ENCODE data around the gene MCOLN2.
"Not testable (repeated sequence)": the region's sequence is repeated elsewhere in the genome, so short reads cannot be mapped to it uniquely, and the experiment has no call there.

The MCOLN2 gene

GRCh38 chr1:84907095-84907827, 89.7 kb downstream of the MCOLN2 start:
- no peak for DNase-seq (ENCODE audit: low read depth)
- TF ChIP-seq CTCF (IDR thresholded peaks at IDR 0.05; ENCODE audit: insufficient read depth, low read depth, low read length, missing control alignments) = no peak
- no peak overlapping the region for H3K4me3 ChIP-seq (ENCODE audit: low read depth, low read length)

GRCh38 chr1:84902727-84903126, 94.2 kb downstream of the MCOLN2 start:
- not testable (repeated sequence) for H3K4me3 ChIP-seq (ENCODE audit: low read depth, low read length); DNase-seq (ENCODE audit: low read depth)

DNA sequence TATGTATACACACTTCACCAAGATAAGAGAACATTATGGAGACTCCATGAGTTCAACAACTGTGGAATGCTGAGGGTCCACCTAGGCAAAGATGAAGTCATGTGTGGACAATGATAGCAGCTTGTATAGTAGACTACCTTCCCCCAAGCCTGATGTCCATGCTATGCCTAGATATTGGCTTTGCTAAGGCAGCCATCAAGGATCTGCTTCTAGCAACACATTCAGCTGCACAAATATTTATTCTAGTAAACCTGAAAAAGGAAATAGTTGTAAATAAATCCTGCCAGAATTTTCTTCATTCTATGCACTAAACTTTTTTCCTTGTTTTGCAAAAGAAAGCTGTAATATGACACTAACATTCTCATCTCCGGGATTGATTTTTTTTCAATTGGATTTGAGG, 96.9 kb downstream of the MCOLN2 start:
- no peak for TF ChIP-seq CTCF (IDR thresholded peaks at IDR 0.05; ENCODE audit: insufficient read depth, low read depth, low read length, missing control alignments)
- no peak overlapping the region for H3K4me3 ChIP-seq (ENCODE audit: low read depth, low read length)
- DNase-seq (ENCODE audit: low read depth) = no peak

- TF ChIP-seq CTCF (IDR thresholded peaks at IDR 0.05; ENCODE audit: insufficient read depth, low read depth, low read length, missing control alignments) = no peak
- DNase-seq (ENCODE audit: low read depth) = no peak
- no peak overlapping the region for H3K4me3 ChIP-seq (ENCODE audit: low read depth, low read length)
Measured at GRCh38 chr1:84896279-84896678, 100.6 kb downstream of the MCOLN2 start.

GRCh38 chr1:84892705-84893618, 104.0 kb downstream of the MCOLN2 start, which contains the start of gene LPAR3:
LPAR3 (minus strand) TSS chr1:84893206; CDS start chr1:84866120, 27,086 bp downstream.
- DNase-seq (ENCODE audit: low read depth) = no peak
- no peak within 1 kb of the TSS for H3K4me3 ChIP-seq (ENCODE audit: low read depth, low read length)
- TF ChIP-seq CTCF (IDR thresholded peaks at IDR 0.05; ENCODE audit: insufficient read depth, low read depth, low read length, missing control alignments) = no peak

DNA sequence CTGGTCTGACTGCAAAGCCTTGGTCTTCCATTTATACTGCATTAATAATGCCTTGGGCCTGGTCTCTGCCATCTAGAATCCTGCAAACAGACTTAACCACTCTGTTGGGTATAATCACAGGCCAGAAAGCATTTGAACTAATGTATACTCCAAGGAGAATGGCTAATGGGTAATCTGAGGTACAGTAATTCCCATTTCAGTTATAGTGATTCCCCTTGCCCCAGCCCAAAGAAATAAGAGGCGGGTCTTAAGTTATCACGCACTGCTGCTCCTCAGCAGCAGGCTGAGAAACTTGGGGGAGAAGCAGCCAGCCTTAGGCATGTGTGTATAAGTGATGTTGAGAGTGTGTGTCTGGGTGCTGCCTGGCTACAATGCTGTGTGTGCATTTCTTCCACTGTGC, 106.3 kb downstream of the MCOLN2 start:
- no peak overlapping the region for H3K4me3 ChIP-seq (ENCODE audit: low read depth, low read length)
- DNase-seq (ENCODE audit: low read depth) = no peak
- TF ChIP-seq CTCF (IDR thresholded peaks at IDR 0.05; ENCODE audit: insufficient read depth, low read depth, low read length, missing control alignments) = no peak

DNA sequence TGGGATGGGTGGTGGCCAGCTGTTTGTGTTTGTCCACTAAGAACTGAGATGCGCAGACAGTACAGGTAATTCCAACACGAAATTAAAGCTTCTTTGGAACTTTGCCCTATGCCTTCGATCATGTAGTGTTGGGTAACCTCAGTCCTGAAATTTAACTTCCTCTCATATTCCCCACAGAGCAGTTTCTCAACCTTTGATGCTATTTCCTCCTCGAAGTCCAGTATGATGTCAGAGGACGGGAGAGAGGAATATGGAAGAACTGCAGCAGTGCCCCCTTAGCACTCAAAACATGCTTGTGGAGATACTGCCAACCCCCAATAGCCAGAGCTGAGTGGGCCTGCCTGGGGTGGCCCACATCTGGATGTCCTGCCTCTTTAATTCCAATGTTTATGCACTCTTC, 107.5 kb downstream of the MCOLN2 start:
- no peak for TF ChIP-seq CTCF (IDR thresholded peaks at IDR 0.05; ENCODE audit: insufficient read depth, low read depth, low read length, missing control alignments)
- no peak for DNase-seq (ENCODE audit: low read depth)
- no peak overlapping the region for H3K4me3 ChIP-seq (ENCODE audit: low read depth, low read length)

All from GM12865 (cell line).